Activated CD8-positive, alpha-beta T cell treated with anti-CD3 and anti-CD28 coated beads, Interleukin-2, amount 10 ng/mL, durations not matched to agents 7 days and 5 days (primary cell): Measurements from ENCODE around the gene PLSCR1. TPM values are rescaled to one million over a fixed set of nuclear protein-coding genes. Genes with fewer than 3 reads are reported as not detected.

ENCODE experiments used
- ATAC-seq: fragments of 150-1000 bp; cut with Tn5 transposase; one replicate; pipeline ENCODE4 v1.10.0; 2021; ENCODE audit warnings: moderate library complexity
- CTCF ChIA-PET: fragments of 350-600 bp; sonication (Branson Sonifier 250); formaldehyde crosslinking; loops from one replicate; lab custom pipeline; 2021; ENCODE audit warnings: antibody characterized with exemption; lab: Charles Lee
- POLR2A ChIA-PET: fragments of 350-600 bp; sonication (Branson Sonifier 250); formaldehyde crosslinking; loops from one replicate; lab custom pipeline; 2021; ENCODE audit warnings: antibody characterized with exemption; lab: Charles Lee
- DNase-seq: peaks from one replicate; pipeline ENCODE4 v3.0.0-alpha.2; 2020
- H3K27ac Mint-ChIP-seq: one replicate; pipeline ENCODE4 v1.8.0; 2021; ENCODE audit warnings: mild to moderate bottlenecking, mixed read lengths
- H3K27me3 Mint-ChIP-seq: one replicate; pipeline ENCODE4 v1.8.0; 2021; ENCODE audit warnings: low read depth, mixed read lengths
- H3K36me3 Mint-ChIP-seq: one replicate; pipeline ENCODE4 v1.8.0; 2021; ENCODE audit warnings: low read depth, mixed read lengths
- H3K4me1 Mint-ChIP-seq: one replicate; pipeline ENCODE4 v1.8.0; 2021; ENCODE audit warnings: low read depth, mixed read lengths
- H3K4me3 Mint-ChIP-seq: one replicate; pipeline ENCODE4 v1.8.0; 2021; ENCODE audit warnings: mild to moderate bottlenecking, mixed read lengths
- H3K9me3 Mint-ChIP-seq: one replicate; pipeline ENCODE4 v1.8.0; 2022; ENCODE audit warnings: mixed read lengths; ENCODE audit not compliant: insufficient read depth
- total RNA-seq, 2 experiments: library from RNA; stranded (reverse); gene quantifications; one replicate each; pipeline ENCODE4 v1.2.3, GENCODE V29; 2021

Gene PLSCR1
- total RNA-seq, 2 experiments from 2014 or later = 164 to 177 TPM

DNA sequence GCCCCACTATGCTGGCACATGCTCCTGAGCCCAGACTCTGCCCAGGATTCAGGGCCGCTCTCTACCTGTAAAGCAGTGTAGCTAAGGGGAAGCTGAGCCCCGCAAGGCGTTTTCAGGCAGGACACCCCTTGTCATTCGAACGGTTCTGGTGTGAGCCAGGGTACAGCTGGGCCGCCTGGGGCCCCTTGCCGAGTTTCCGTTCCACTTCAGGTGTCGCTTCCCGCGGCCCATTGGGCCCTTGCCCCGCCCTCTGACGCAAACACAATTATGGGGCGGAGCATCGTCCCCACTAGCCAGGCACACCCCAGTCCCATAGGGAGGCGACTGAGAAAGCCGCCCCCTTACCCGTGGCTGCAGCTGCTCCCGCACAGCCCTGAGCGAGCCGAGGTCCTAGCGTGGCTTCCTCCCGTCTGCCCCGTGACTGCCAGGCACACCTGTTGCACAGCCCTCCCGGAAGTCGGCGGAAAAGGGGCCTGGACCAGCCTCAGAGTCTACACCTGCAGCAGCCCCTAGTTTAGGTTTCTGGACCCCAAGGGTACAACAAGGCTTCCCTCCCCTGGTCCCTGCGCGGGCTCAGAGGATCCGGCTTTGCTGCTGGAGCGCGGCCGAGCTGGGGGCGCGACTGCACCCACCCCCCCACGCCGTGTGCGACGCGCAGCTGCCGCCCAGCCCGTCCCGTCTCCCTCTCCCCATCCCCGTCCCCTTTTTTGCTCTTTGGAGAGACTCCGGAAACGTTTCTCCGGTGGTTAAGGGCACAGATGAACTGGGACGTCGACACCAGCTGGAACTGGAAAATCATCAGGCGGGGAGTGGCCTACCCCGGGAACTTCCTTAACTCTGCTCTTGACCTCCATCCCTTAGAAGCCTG is 75.0 kb downstream of the PLSCR1 start, which contains the start of gene PLSCR2:
Gene PLSCR2, minus strand, starts transcription at position 412 of the 868 bp plus-strand sequence. CDS start 9,657 bp downstream, outside the sequence.
- ChIA-PET CTCF (no interaction called here), POLR2A (interaction anchor here (1.5 kb wide), 1 partner anchor 29 kb away, joined by 3 read pairs; no protein-coding TSS in a partner anchor)
- DNase-seq = peak; percentile 68
- peak within 1 kb of the TSS; percentile 70 for H3K4me3 Mint-ChIP-seq
- peak; percentile 93 for ATAC-seq
- no peaks in the 10 kb centered on the region for H3K36me3 Mint-ChIP-seq
- H3K9me3 Mint-ChIP-seq = no peaks in the 10 kb centered on the region
- H3K27me3 Mint-ChIP-seq = peaks cover 3% of the 10 kb centered on the region
- H3K27ac Mint-ChIP-seq = peak within 1 kb of the TSS; percentile 69
- peaks cover 19% of the 10 kb centered on the region for H3K4me1 Mint-ChIP-seq

DNA sequence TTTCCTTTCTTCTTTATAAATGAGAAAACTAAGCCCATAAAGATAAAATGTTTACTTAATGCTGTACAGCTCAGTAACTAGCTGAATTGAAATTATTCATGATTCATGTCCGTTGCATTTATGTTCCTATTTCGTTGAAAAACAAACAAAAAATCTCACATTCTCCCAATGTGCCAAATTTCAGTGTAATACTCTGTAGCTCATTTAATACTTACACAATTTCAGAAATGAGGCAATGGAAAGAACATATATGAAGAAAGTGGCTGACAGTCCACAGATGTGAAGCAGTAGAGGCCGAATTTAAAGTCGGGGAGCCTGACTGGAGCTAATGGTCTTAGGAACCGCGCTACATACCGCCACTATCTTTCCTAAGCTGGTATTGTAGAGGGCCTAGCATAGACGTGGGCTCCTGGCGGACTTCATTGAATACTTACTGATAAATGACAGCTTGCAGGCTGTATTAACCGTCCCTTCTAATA is 75.7 kb downstream of the PLSCR1 start:
- POLR2A ChIA-PET = interaction anchor here (1.5 kb wide), 1 partner anchor 30 kb away, joined by 3 read pairs; no protein-coding TSS in a partner anchor
- Mint-ChIP-seq H3K4me3 (no peak overlapping the region), H3K27me3 (no peaks in the 10 kb centered on the region), H3K9me3 (no peaks in the 10 kb centered on the region), H3K4me1 (peaks cover 19% of the 10 kb centered on the region), H3K27ac (no peak overlapping the region), H3K36me3 (no peaks in the 10 kb centered on the region)
- ATAC-seq (no peak), DNase-seq (no peak)
- CTCF ChIA-PET = no interaction called here

DNA sequence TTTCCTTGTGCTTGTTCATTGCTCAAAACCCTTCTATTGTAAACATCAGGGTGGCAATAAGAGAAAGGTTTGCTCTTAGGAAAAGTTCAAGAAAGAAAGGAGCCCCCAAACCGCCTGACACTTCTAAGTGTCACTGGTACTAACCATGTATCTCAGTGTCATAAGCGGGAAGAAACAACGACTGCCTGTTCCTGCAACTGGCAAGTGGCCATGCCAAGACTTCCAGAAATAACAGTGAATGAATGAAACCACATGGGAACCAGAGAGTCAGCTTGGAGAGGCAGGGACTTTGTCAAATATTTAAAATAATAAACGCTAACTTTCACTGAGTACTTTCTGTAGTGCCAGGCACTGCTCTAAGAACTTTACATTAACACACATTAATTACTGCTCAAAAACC is 76.2 kb downstream of the PLSCR1 start:
- Mint-ChIP-seq H3K9me3 (no peaks in the 10 kb centered on the region), H3K27me3 (no peaks in the 10 kb centered on the region), H3K27ac (no peak overlapping the region), H3K36me3 (no peaks in the 10 kb centered on the region), H3K4me1 (peaks cover 22% of the 10 kb centered on the region), H3K4me3 (no peak overlapping the region)
- DNase-seq = no peak
- ChIA-PET POLR2A (no interaction called here), CTCF (no interaction called here)
- ATAC-seq = no peak

DNA sequence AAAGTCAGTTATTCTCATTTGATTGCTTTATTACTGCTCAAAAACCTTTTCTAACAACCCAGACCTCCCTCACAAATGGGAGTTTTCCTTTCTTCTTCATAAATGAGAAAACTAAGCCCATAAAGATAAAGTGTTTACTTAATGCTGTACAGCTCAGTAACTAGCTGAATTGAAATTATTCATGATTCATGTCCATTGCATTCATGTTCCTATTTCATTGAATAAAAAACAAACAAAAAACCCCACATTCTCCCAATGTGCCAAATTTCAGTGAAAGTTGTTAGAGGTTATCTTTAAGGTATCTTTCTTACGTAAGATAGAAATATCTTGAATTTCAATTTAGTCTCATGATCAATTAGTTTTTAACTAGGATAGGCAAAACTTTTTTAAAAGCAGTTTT is 77.8 kb downstream of the PLSCR1 start:
- peaks cover 22% of the 10 kb centered on the region for H3K4me1 Mint-ChIP-seq
- ATAC-seq (no peak), DNase-seq (no peak)
- H3K27me3 Mint-ChIP-seq = no peaks in the 10 kb centered on the region
- ChIA-PET CTCF (no interaction called here), POLR2A (no interaction called here)
- no peak overlapping the region for H3K27ac Mint-ChIP-seq
- H3K9me3 Mint-ChIP-seq = no peaks in the 10 kb centered on the region
- no peak overlapping the region for H3K4me3 Mint-ChIP-seq
- no peaks in the 10 kb centered on the region for H3K36me3 Mint-ChIP-seq

DNA sequence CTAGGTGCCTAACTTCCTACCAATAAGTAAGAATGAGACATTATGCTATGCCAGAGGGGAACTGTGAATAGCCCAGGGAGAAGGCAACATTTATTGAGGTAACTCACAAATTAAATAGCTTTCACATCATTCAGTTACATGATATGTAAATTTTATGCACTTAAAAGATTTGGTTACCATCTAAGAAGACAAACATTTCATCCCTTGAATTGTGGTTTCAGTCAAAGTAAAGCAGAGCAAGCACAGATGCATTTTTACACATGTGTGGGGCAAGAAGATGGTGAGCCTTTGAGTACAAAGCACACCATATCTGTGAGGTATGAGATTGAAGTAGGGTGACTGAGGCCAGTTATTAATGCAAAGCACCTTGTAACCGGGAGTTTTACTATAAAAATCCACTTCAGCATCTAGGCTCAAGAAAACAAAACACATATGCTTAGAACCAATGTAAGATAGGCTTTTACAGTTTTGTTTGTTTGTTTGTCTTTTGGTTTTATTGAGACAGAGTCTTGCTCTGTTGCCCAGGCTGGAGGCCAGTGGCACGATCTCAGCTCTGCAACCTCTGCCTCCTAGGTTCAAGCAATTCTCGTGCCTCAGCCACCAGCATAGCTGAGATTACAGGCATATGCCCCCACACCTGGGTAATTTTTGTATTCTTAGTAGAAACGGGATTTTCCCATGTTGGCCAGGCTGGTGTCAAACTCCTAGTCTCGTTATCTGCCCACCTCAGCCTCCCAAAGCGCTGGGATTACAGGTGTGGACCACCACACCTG is 78.5 kb downstream of the PLSCR1 start:
- DNase-seq = no peak
- H3K27ac Mint-ChIP-seq = no peak overlapping the region
- no peaks in the 10 kb centered on the region for H3K27me3 Mint-ChIP-seq
- H3K4me3 Mint-ChIP-seq = no peak overlapping the region
- peaks cover 22% of the 10 kb centered on the region for H3K4me1 Mint-ChIP-seq
- POLR2A ChIA-PET = no interaction called here
- no peaks in the 10 kb centered on the region for H3K9me3 Mint-ChIP-seq
- ATAC-seq = no peak
- CTCF ChIA-PET = no interaction called here
- no peaks in the 10 kb centered on the region for H3K36me3 Mint-ChIP-seq

Other genes starting within 250 kb of the PLSCR1 start
- not detected for gene PLSCR2, start 75.0 kb downstream of the PLSCR1 start, total RNA-seq
- not detected for gene PLSCR5, start 60.7 kb upstream of the PLSCR1 start, total RNA-seq